GM12873 (cell line): ENCODE results near the gene BTN3A1.

Source experiments
- TF ChIP-seq, protein P1 (sequence below): IDR thresholded peaks from 2 replicates; pipeline ENCODE4 v1.5.1; 2012; ENCODE audit warnings: low read depth, mild to moderate bottlenecking, moderate library complexity, low read length, control low read depth; ENCODE audit not compliant: insufficient read depth; ENCODE audit errors: missing control alignments

Gene BTN3A1

DNA sequence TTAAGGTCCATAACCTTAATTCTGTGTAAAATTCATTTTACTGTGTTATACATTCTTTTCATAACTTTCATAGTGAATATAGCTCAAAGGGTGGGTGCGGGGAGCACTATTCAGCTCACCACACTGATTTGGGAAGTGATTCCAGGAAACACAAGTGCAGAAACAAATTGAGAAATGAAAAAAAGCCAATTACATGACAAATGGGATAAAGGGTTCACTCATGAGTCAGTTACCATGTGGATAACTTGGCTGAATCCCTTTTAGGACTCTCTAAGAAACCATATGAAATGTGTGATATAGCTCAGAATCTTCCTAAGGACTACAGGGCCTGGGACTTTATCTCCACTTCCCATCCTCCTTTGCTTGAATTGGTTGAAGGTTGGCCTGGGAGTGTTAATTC is 52.6 kb downstream of the BTN3A1 start:
- TF ChIP-seq, protein P1, sequence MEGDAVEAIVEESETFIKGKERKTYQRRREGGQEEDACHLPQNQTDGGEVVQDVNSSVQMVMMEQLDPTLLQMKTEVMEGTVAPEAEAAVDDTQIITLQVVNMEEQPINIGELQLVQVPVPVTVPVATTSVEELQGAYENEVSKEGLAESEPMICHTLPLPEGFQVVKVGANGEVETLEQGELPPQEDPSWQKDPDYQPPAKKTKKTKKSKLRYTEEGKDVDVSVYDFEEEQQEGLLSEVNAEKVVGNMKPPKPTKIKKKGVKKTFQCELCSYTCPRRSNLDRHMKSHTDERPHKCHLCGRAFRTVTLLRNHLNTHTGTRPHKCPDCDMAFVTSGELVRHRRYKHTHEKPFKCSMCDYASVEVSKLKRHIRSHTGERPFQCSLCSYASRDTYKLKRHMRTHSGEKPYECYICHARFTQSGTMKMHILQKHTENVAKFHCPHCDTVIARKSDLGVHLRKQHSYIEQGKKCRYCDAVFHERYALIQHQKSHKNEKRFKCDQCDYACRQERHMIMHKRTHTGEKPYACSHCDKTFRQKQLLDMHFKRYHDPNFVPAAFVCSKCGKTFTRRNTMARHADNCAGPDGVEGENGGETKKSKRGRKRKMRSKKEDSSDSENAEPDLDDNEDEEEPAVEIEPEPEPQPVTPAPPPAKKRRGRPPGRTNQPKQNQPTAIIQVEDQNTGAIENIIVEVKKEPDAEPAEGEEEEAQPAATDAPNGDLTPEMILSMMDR, result no peak

DNA sequence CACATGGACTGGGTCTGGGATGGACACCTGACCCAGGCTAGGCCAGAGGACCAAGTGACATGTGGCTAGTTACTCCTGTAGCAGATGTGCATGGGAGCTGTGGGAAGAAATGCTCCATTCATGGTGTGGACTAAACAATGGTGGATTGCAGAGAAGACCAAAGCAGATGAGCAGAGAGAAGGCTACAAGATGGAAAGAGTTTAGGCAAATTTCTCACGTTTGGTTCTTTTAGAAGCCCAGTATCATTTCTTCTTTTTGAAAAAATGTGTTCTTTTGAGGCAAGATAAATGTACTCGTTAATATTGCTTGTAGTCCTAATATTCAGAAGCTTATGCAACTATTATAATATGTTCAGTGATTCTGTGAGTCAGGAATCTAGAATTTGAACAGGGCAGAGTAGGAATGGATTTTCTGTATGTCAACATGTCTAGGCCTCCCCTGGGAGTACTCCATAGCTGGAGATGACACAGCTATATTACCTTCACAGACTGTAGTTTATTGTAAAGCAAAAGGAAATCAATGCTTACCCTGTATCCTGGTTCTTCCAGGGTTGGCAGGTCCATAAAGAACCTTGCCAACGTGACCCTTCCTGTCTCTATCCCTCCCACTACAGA is 53.4 kb downstream of the BTN3A1 start:
- TF ChIP-seq, protein P1, result no peak

DNA sequence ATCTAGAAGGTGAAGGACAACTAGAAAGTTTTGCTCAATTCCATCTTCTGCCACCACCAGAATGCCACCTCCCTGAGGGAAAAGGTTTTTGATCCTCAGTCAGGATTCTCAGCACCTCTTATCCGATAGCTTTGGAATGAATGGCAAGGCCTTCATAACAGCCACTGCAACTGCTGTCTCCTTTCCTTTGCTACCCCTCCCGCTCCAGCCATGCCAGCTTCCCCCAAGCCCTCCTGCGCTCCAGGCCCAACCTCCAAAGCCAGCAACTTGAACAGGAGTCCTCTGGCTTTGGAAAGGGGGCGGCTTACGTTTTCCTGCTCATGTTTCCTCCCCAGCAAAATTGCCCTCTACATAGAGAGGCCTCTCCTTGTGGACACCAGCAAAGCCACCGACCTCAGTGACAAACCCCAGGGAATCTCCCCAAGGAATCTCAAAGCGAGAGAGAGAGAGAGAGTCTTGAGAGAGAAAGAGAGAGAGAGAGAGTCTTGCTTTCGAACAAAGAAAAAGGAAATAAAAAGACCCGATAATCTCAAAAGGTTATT is 55.3 kb downstream of the BTN3A1 start:
- TF ChIP-seq, protein P1, result no peak

DNA sequence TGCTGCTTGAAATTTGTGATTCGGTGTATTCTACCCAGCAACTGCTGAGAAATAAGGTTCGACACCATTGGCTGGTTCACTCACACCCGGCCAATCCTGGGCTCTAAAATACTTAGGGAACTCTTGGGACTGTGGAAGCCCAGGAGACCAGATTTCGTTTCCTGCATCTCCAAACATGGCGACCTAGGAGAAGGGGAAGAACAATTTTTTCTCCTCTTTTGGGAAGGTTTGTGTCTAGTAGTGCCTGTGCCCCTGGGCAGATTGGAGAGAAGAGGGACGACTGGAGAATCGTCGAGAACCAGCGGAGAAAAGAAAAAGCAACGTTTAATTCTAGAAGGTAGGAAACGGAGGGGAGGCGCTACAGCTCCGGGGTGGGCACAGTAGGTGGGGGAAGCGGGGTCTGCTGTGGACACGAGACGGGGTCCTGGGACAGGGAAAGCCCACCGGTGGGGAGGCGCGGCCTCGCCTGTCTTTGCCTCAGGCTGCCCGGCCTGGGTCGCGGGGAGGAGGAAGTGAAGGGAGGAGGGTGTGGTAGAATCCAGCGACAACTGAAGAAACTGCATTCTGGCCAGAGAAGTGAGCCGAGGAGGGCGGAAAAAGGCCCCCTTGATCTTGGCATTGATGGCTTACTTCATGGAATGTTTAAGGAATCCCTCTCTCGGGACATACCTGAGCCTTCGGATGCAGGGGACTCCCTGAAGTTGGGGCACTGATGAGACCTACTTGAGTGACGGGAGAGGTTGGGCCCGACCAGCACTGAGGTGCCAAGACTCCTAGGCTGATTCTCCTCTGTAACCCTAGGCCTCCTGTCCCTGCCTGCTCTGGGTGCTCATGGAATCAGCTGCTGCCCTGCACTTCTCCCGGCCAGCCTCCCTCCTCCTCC is 56.0 kb downstream of the BTN3A1 start, which contains the start of gene BTN2A1:
Gene BTN2A1 (plus strand): TSS at position 150 of the 883 bp plus-strand sequence. CDS start 682 bp downstream, at position 832.
- TF ChIP-seq, protein P1, result no peak

DNA sequence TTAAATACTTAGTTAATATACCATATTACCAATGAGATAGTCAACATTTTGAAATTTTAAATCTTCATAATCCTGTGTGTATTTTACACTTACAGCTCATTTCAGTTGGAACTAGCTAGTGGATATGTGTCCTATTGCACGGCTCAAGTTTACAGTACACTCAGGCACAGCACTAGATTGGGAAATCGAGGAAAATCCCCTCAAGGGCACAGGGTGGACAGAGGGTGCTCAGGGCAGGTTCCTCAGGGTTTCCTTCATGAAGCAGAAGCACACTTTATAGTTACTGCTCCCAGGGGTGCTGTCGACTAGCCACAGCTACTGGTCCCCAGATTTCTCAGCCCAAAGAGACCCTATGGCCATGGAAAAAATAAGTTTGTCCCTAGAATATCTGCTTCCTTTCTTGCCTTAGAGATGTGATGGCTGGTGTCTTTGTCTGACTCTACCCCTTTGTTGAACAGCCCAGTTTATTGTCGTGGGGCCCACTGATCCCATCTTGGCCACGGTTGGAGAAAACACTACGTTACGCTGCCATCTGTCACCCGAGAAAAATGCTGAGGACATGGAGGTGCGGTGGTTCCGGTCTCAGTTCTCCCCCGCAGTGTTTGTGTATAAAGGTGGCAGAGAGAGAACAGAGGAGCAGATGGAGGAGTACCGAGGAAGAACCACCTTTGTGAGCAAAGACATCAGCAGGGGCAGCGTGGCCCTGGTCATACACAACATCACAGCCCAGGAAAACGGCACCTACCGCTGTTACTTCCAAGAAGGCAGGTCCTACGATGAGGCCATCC is 57.1 kb downstream of the BTN3A1 start:
- TF ChIP-seq, protein P1, result no peak

DNA sequence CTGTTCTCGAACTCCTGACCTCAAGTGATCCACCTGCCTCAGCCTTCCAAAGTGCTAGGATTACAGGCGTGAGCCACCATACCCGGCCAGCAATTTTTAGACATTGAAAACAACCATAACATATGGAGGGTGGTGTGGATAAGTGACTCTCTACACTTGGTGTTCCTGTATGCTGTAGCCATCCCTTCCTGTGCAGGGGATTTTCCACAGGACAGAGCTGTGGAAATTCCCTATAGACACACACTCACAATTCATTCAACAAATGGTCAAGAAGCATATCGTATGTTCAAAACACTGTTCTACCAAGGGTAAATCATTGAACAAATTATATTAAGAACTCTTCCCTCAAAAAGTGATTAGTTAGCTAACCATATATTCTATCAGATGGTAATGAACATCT is 61.9 kb downstream of the BTN3A1 start:
- TF ChIP-seq, protein P1, result no peak
